HG03045 (cell line): Measurements from ENCODE around the gene WIZ.
"Not testable (repeated sequence)": the region's sequence is repeated elsewhere in the genome, so short reads cannot be mapped to it uniquely, and the experiment has no call there.

Source experiments
- ATAC-seq: cut with Tn5 transposase; IDR thresholded peaks from one replicate; pipeline ENCODE4 v1.9.1; 2021; ENCODE audit warnings: mild to moderate bottlenecking, moderate library complexity; ENCODE audit not compliant: unreplicated experiment

Gene WIZ

DNA sequence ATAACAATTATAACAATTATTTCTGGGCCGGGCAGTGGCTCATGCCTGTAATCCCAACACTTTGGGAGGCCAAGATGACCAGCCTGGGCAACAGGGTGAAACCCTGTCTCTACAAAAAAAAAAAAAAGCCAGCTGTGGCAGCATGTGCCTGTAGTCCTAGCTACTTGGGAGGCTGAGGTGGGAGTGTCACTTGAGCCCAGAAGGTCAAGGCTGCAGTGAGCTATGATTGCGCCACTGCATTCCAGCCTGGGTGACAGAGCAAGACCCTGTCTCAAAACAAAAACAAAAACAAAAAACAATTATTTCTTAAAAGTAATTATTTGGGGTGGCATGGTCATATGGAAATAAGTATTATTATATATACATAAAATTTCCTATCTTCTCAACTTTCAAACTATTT, 38.4 kb downstream of the WIZ start:
- ATAC-seq: not testable (repeated sequence)

- ATAC-seq: no peak
Observed at GRCh38 chr19:15404780-15405211, 45.0 kb downstream of the WIZ start.

- ATAC-seq: no peak
Observed at GRCh38 chr19:15404097-15404779, 45.5 kb downstream of the WIZ start.

GRCh38 chr19:15403151-15403531, 46.6 kb downstream of the WIZ start:
- ATAC-seq: no peak

DNA sequence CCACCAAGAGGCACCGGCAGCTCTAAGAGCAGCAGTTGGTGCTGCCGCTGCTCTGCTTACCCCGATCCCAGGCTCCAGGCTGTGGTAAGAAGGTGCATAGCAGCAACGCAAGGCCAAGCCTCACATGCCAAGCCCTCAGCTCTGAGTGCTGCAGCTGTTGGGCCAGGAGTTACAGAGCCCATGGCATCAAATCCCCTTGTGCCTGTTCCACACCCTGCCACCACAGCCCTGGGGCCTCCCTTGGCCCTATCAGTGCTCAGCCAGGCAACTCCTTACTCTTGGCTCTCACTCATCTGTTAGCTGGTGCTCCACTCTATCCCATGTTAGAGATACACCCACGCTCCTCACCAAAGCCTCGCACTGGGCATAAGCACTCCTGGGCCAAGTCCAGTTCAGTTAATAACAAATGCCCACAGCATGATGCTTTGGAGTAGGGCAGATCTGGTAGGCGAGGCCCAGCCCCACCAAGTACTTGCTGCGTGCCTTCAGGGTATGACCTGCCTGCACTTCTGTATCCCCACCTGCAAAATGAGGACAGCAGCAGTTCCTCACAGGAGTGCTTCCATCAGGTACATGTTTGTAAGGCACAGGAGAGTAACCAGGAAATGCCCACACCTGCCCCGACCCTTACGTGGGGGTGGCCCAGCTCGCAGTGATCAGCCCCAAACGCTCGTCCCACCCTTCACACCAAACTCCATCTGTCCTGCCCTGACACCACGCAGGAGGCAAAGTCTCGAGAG, 47.2 kb downstream of the WIZ start:
- ATAC-seq: no peak

- ATAC-seq: no peak
Observed at GRCh38 chr19:15401397-15401710, 48.4 kb downstream of the WIZ start.

DNA sequence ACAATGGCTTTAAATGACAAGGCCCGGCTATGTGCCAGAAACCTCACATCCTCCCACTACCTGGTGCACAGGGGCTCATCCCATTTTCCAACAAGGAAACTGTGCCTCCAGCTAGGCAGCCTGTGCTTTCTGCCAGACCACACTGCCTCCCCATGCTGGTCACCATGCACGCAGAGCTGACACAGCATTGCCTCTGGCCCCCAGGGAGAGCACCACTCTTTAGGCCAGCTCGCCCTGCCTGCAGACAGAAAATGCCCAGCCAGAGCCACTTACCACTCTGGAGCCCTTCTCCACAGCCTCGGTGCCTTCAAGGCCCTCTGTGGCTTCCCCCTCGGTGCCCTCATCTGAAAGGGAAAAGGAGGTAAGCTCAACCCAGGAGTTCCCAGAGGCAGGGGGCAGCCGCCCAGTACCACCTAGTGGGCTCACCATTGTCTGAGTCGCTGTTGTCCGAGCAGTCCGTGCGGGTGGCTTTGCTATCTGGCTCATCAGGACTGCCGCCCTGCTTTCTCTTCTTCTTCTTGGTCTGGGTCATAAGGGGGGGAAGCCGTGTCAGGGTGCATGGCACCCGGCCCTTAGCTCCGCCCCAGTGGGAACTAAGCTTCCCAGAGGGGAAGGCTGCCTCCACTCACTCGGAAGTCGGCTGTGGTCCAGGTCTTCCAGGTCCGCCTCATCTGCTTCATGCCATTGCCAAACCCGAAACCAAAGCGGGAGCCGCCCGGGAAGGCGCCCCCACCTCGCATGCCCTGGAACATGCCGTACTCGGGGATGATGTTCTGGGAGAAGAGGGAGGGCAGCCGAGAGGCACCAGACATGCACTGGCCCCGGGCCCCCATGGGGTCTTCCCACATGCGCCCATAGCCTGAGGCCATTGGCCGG, 49.0 kb downstream of the WIZ start:
- no peak for ATAC-seq

- ATAC-seq: no peak
Observed at GRCh38 chr19:15399635-15400034, 50.1 kb downstream of the WIZ start.

GRCh38 chr19:15399234-15399515, 50.6 kb downstream of the WIZ start:
- ATAC-seq: no peak

- ATAC-seq: no peak
Observed at GRCh38 chr19:15398501-15399233, 51.1 kb downstream of the WIZ start.

- no peak for ATAC-seq
Observed at GRCh38 chr19:15397782-15398181, 52.0 kb downstream of the WIZ start.

GRCh38 chr19:15397236-15397635, 52.5 kb downstream of the WIZ start:
- no peak for ATAC-seq

DNA sequence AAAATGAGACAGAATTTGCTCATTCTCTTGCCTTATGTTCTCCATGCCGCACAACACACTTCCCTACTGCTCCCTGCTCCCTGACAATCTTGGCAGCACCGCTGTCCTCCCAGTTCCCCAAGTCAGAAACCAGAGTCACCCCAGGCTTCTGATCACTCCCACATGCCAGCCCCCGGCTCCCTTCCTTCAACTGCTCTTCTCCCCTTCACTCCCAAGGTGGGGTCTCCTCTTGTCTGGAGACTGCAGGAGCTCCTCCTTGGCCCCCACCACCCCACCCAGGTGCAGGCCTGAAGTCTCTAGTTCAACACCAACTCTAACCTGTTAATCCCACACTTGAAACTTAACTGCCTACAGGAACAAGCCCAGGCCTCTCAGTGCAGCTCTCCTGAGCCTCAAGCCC, 53.3 kb downstream of the WIZ start:
- ATAC-seq: no peak

- ATAC-seq: not testable (repeated sequence)
Observed at GRCh38 chr19:15395251-15395650, 54.5 kb downstream of the WIZ start.

- ATAC-seq: no peak
Observed at GRCh38 chr19:15394426-15394825, 55.3 kb downstream of the WIZ start.

GRCh38 chr19:15393963-15394362, 55.8 kb downstream of the WIZ start:
- no peak for ATAC-seq

- no peak for ATAC-seq
Observed at GRCh38 chr19:15390814-15391213, 58.9 kb downstream of the WIZ start.

DNA sequence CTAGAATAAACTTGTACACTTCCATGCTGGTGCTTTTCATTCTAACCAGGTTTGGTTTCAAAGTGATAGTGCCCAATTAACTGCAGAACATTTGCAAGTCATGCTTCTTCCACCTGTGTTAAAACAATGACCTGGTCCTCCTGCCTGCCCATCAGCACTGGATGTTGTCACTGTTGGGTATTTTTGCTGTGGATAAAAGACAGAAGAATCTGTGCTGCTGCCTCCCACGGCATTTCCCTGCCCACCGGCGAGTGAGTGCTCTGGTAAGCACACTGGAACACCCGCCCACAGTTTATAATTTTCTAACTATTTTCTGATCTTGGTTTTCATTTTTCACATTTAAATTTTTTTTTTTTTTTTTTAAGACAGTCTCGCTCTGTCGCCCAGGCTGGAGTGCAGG, 67.9 kb downstream of the WIZ start:
- ATAC-seq: no peak

GRCh38 chr19:15381429-15381828, 68.3 kb downstream of the WIZ start:
- ATAC-seq: no peak

- ATAC-seq: peak; percentile 20
Observed at GRCh38 chr19:15379999-15380647, 69.6 kb downstream of the WIZ start.
